DND-41 (cell line): ENCODE results near the gene CASP2.

Source experiments
- ATAC-seq: fragments of 200-7000 bp; cut with Tn5 transposase; 3 replicates; pipeline ENCODE4 v1.9.1; 2021; ENCODE audit warnings: low read depth; ENCODE audit not compliant: insufficient read depth
- DNase-seq: peaks from one replicate; pipeline ENCODE4 v3.0.0-alpha.2; 2020
- H2AFZ ChIP-seq: 2 replicates; pipeline ENCODE4 v1.6.0; 2012; ENCODE audit warnings: low read depth, low read length
- H3K27ac ChIP-seq: 2 replicates; pipeline ENCODE4 v1.5.1; 2012; ENCODE audit warnings: low read length, inconsistent platforms
- H3K27me3 ChIP-seq: fragments of 200-600 bp; sonication (generic); 2 replicates; pipeline ENCODE4 v1.6.0; 2012; ENCODE audit warnings: low read length, mild to moderate bottlenecking, inconsistent platforms; ENCODE audit not compliant: insufficient read depth, poor library complexity
- H3K36me3 ChIP-seq: 2 replicates; pipeline ENCODE4 v1.5.1; 2012; ENCODE audit warnings: low read length, inconsistent platforms; ENCODE audit not compliant: insufficient read depth
- H3K4me1 ChIP-seq: 2 replicates; pipeline ENCODE4 v1.5.1; 2012; ENCODE audit warnings: mild to moderate bottlenecking, low read length; ENCODE audit not compliant: insufficient read depth
- H3K4me2 ChIP-seq: 2 replicates; pipeline ENCODE4 v1.6.0; 2012; ENCODE audit warnings: mild to moderate bottlenecking, moderate library complexity, low read length, inconsistent platforms; ENCODE audit not compliant: insufficient read depth
- H3K4me3 ChIP-seq, 2 experiments: fragments of 200-600 bp in 1 of 2; shearing (Covaris generic) in 1 of 2; 2 replicates each; pipeline ENCODE4 v1.5.1; 2012 to 2016; ENCODE audit warnings: inconsistent platforms in 2 of 2, low read length in 2 of 2, mild to moderate bottlenecking in 2 of 2, low read depth in 1 of 2, moderate library complexity in 1 of 2
- H3K79me2 ChIP-seq: 2 replicates; pipeline ENCODE4 v1.6.0; 2012; ENCODE audit warnings: low read length, inconsistent platforms; ENCODE audit not compliant: insufficient read depth
- H3K9ac ChIP-seq: 2 replicates; pipeline ENCODE4 v1.6.0; 2012; ENCODE audit warnings: low read depth, mild to moderate bottlenecking, inconsistent platforms, low read length, moderate library complexity
- H3K9me3 ChIP-seq: 2 replicates; pipeline ENCODE4 v1.5.1; 2012; ENCODE audit warnings: low read length, moderate library complexity, mild to moderate bottlenecking, inconsistent platforms; ENCODE audit not compliant: insufficient read depth, severe bottlenecking
- H4K20me1 ChIP-seq: 2 replicates; pipeline ENCODE4 v1.6.0; 2012; ENCODE audit warnings: low read length; ENCODE audit not compliant: insufficient read depth
- EZH2 ChIP-seq: IDR thresholded peaks from 3 replicates; pipeline ENCODE4 v1.6.1; 2012; ENCODE audit warnings: borderline replicate concordance, low read depth, mild to moderate bottlenecking, moderate library complexity, low read length, inconsistent platforms; ENCODE audit not compliant: severe bottlenecking
- TF ChIP-seq, protein P1 (sequence below): IDR thresholded peaks from 2 replicates; pipeline ENCODE4 v1.5.1; 2012; ENCODE audit warnings: borderline replicate concordance, low read length, moderate library complexity, mild to moderate bottlenecking; ENCODE audit not compliant: poor library complexity, severe bottlenecking; ENCODE audit errors: extremely low read depth

CASP2 gene

DNA sequence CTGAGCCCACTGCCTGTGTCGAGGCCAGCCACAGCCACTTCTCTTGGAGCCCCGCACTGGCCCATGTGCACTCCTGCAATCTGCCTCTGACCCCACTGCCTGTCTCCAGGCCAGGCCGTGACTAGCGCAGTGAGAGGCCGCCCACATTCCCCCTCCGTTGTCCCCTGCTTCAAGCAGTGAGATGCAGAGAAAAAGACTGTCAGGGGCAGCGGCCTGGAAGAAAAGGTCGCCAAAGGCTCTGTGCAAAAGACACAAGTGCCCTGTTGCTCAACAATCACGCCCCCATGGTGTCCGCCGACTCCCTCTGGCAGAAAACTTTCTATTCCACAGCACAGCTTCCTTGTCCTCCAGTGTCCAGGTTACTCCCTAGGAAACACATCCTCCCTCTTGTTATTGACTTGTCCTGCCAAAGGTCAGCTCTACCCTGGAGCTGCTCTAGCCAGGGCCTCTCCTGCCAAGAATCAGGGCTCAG, 64.4 kb downstream of the CASP2 start:
- H3K79me2 ChIP-seq, result no peaks in the 10 kb centered on the region
- H2AFZ ChIP-seq, result no peak overlapping the region
- no peak for TF ChIP-seq EZH2
- TF ChIP-seq, protein P1, sequence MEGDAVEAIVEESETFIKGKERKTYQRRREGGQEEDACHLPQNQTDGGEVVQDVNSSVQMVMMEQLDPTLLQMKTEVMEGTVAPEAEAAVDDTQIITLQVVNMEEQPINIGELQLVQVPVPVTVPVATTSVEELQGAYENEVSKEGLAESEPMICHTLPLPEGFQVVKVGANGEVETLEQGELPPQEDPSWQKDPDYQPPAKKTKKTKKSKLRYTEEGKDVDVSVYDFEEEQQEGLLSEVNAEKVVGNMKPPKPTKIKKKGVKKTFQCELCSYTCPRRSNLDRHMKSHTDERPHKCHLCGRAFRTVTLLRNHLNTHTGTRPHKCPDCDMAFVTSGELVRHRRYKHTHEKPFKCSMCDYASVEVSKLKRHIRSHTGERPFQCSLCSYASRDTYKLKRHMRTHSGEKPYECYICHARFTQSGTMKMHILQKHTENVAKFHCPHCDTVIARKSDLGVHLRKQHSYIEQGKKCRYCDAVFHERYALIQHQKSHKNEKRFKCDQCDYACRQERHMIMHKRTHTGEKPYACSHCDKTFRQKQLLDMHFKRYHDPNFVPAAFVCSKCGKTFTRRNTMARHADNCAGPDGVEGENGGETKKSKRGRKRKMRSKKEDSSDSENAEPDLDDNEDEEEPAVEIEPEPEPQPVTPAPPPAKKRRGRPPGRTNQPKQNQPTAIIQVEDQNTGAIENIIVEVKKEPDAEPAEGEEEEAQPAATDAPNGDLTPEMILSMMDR, result no peak
- no peak overlapping the region for H3K4me3 ChIP-seq
- H3K27me3 ChIP-seq, result peaks cover 24% of the 10 kb centered on the region
- no peaks in the 10 kb centered on the region; the same call in 1 of the 2 replicates for H4K20me1 ChIP-seq
- no peak overlapping the region for H3K9ac ChIP-seq
- ATAC-seq (no peak), DNase-seq (no peak)
- H3K36me3 ChIP-seq, result no peaks in the 10 kb centered on the region
- H3K27ac ChIP-seq, result no peak overlapping the region
- H3K9me3 ChIP-seq, result no peaks in the 10 kb centered on the region
- H3K4me1 ChIP-seq, result no peaks in the 10 kb centered on the region
- H3K4me2 ChIP-seq, result no peak overlapping the region

DNA sequence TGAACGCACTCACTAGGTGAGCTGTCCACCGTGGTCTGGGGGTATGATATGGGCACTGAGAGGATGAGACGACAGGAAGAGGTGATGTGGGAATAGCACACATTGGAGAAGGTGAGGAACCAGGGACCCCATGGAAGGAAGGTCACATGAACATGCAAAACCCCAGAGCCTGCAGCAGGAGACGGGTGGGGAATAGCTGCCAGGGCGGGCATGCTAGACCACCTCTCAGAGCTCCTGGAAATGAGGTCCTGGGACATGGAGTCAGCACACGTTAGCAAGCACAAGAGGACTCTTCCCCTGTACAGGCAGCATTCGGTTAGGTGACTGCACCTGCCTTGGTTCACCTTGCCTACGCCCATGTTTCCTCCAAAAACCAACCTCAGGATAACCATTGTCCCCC, 66.2 kb downstream of the CASP2 start:
- H3K4me2 ChIP-seq, result no peak overlapping the region
- no peak overlapping the region for H3K4me3 ChIP-seq
- H4K20me1 ChIP-seq, result no peaks in the 10 kb centered on the region; the same call in 1 of the 2 replicates
- ATAC-seq (no peak), DNase-seq (no peak)
- no peak overlapping the region for H3K27ac ChIP-seq
- H3K9ac ChIP-seq, result no peak overlapping the region
- TF ChIP-seq, protein P1, result no peak
- peaks cover 13% of the 10 kb centered on the region for H3K27me3 ChIP-seq
- H2AFZ ChIP-seq, result no peak overlapping the region
- no peaks in the 10 kb centered on the region for H3K36me3 ChIP-seq
- H3K4me1 ChIP-seq, result no peaks in the 10 kb centered on the region
- no peaks in the 10 kb centered on the region for H3K9me3 ChIP-seq
- H3K79me2 ChIP-seq, result no peaks in the 10 kb centered on the region

DNA sequence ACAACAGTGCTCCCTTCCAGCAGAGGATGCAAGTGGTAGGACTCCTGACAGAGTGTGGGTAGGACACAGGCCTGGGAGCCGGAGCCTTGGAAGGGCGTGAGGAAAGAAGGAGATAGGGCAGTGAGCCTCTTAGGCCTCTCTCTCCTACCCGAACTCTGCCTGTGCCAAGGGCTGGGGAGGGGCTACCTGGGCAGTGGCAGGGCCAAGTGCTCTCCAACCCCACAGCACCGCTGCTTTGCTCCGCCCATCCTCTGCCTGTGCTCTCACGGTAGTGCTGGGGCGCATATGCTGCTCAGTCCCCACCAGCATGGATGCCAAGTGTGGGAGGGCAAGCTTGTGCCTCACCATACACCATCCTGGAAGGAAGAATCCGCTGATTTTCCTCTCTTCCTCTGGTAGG, 66.8 kb downstream of the CASP2 start:
- no peak overlapping the region for H3K9ac ChIP-seq
- H3K4me2 ChIP-seq, result no peak overlapping the region
- no peak overlapping the region for H3K4me3 ChIP-seq
- no peaks in the 10 kb centered on the region for H3K79me2 ChIP-seq
- H3K27ac ChIP-seq, result no peak overlapping the region
- no peak for DNase-seq
- no peak overlapping the region for H2AFZ ChIP-seq
- ATAC-seq, result no peak
- H4K20me1 ChIP-seq, result no peaks in the 10 kb centered on the region; the same call in 1 of the 2 replicates
- H3K36me3 ChIP-seq, result no peaks in the 10 kb centered on the region
- peaks cover 13% of the 10 kb centered on the region for H3K27me3 ChIP-seq
- no peak for TF ChIP-seq EZH2
- TF ChIP-seq, protein P1, result no peak
- no peaks in the 10 kb centered on the region for H3K4me1 ChIP-seq
- no peaks in the 10 kb centered on the region for H3K9me3 ChIP-seq
